GM15510 (cell line): ENCODE data around the gene GNA14.

Source experiments
- POLR2A ChIP-seq: IDR thresholded peaks from 3 replicates; pipeline ENCODE4 v1.6.1; 2011; ENCODE audit warnings: borderline replicate concordance; ENCODE audit not compliant: insufficient read length; ENCODE audit errors: extremely low read depth

GNA14 gene

GRCh38 chr9:77598524-77598923, 49.6 kb downstream of the GNA14 start:
- TF ChIP-seq POLR2A = no peak

DNA sequence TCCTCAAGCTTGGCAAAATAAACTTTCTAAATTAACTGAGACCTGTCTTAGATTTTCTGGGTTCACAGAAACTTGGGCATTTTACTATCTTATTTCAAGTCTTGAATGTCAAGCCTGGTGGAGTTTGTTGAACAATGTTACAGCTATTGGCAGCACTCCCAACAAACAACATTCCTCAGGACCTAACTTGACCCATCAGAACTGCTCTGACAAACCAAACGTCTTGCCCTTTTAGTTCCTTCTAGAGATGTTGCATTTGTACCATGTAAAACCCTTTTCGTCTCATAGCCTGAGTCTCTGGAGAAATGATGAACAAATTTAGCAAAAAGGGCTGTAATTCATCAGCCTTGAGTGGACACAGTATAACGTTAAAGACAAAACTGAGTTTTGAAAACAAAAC, 51.1 kb downstream of the GNA14 start:
- TF ChIP-seq POLR2A = no peak

DNA sequence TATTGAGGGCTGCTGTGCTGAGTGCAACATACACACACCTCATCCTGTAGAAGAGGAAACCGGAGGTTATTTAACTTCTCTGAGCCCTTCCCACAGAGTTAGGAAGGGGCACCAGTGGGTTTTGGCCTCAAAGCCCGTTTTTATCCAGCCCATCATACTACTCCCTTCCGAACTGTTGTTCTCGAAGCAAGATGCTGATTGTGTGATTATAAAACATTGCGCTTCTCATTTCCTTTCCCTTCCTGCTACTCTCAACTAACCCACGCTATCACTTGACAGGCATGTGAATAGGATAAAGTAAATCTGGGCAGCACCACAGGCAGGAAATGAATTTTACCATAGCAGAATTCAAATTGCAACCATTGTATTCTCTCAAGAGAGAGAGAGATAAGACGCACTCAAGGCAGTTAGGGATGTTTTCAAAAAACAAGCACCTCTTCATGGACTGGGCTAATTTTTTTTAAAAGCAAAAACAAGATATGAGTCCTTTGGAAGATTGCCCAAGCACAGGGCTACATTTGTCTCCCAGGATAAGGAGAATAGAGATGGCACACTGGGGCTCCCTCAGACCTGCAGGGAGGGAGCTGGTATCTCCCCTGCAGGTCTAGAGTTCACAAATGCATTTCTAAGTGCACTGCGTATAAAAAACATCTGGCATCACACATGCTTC, 52.6 kb downstream of the GNA14 start:
- TF ChIP-seq POLR2A = no peak

GRCh38 chr9:77594963-77595362, 53.2 kb downstream of the GNA14 start:
- TF ChIP-seq POLR2A = no peak

DNA sequence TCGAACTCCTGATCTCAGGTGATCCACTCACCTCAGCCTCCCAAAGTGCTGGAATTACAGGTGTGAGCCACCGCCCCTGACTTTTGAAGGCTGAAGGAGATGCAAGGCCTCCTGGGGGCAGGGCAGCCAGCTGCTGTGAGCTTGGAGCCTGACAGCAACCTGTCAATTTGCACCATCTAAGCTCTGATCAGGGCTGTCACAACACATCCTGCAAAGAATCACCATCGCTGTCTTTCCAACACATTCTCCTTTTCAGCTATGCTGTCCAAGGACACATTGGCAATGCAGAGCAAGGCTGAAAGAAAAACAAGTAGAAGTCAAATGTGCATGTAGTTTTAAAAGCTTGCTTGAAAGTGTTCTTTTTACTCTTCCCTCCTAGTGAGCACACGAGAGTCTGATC, 54.6 kb downstream of the GNA14 start:
- no peak for TF ChIP-seq POLR2A

DNA sequence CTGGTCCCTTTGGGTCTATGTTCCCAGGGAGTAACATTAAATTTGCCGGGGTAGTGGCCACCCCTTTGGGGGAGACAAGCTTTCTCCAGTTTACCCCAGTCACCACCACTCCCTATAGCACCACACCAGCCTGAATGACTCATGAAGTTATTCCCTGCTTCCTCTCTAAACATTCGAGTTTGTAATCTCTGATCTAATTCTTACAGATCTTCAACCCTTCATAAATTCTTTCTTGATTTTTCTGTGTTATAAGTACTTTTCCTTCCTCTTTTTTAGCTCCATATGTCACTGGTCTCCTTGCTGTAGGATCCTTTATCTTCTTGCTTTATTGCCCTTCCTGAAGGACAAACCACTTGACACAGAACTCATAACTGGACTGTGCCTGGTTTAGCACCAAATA, 55.6 kb downstream of the GNA14 start:
- no peak for TF ChIP-seq POLR2A

DNA sequence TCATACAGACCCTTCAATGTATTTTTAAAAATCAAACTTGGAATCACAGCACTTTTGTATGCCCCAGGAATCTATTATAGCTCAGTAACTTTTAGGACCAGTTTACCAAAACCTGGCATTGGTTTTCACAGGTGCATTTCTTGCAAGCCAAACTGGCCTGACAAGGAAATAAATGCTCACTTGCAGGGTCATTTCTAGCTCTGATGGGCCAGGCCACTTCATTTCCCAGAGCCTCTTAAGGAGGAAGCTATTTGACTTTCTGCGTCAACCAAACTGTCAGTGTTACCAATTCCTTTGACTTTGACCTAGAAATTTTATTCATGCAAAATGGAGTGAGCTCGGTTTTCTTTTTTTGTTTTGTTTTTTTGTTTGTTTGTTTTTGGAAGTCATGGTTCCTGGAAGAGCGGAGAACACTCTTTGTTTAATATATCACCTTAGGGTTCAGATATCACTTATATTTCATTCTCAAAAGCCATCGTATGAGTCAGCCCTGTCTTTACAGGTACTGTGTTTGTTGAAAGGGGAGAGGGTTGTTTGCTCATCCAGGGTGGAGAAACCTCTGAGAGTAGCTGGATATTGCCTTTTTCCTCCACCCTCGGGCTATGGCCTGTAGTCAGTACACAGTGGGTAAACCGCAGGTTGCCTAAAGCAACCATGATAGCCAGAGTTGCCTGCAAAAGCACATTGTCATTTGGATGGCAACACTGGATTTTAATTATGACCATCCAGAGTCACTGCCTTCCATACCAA, 58.9 kb downstream of the GNA14 start:
- no peak for TF ChIP-seq POLR2A

- TF ChIP-seq POLR2A = no peak
These were observed 59.7 kb downstream of the GNA14 start for GRCh38 chr9:77588271-77588937.

DNA sequence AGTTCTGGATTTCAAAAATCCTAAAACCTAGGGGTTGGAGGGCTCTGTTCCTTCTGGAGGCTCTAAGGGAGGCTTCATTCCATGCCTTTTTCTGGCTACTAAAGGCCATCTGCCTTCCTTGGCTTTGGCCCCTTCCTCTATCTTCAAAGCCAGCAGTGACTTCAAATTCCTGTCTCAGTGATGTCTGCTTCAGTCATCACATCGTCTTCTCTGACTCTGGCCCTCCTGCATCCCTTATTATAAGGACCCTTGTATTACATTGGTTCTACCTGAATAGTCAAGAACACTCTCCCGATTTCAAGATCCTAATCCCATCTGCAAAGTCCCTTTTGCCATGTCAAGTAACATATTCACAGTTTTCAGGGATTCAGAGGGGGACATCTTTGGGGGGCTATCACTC, 60.3 kb downstream of the GNA14 start:
- TF ChIP-seq POLR2A = no peak

- TF ChIP-seq POLR2A = no peak
These were observed 61.1 kb downstream of the GNA14 start for GRCh38 chr9:77587042-77587441.

DNA sequence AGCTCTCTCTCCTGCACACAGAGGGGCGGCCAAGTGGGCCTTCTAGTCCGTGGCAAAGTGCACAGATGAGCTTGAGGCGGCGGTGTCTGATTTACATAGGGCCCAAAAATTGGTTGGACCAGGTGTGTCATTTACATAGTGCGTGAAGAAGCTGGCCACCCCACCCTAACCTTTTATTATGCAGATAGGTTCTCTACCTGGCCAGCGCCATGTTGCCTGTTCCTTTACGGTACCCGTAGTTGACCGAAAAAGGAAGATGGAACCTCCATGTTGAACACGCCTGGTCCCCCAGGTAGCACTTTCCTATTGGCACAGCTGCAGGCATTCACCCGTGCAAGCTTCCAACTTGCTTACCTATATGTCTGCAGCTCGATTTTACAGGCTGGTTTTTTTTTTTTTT, 61.5 kb downstream of the GNA14 start:
- no peak for TF ChIP-seq POLR2A

GRCh38 chr9:77585335-77585786, 62.8 kb downstream of the GNA14 start:
- TF ChIP-seq POLR2A = no peak

DNA sequence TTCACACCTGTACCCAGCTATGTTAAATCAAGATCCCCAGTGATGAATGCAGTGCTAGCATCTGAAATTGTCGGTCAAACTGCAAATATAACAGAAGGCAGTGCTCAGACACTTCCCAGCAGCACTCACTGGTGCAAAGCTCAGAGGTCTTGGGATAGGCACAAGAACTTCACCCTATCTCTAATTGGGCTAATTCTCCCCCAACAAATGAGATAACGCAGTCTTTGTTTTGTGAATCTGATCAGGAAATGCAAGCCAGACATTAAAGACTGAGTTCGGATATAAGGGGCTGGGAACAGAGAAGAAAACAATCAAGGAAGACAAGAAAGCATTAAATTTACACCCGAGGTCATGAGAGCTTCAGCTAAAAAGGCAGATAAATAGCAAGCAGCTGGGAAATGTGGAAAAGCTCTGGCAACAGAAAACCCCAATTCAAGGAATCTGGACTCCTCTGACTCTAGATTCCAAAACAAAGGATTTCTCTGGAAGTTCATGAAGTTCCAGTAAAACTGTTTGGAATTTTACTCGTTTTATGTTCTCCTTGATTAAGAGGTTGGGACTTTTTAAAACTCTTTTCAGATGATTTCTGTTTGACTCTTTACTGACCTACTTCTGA, 65.1 kb downstream of the GNA14 start:
- no peak for TF ChIP-seq POLR2A

DNA sequence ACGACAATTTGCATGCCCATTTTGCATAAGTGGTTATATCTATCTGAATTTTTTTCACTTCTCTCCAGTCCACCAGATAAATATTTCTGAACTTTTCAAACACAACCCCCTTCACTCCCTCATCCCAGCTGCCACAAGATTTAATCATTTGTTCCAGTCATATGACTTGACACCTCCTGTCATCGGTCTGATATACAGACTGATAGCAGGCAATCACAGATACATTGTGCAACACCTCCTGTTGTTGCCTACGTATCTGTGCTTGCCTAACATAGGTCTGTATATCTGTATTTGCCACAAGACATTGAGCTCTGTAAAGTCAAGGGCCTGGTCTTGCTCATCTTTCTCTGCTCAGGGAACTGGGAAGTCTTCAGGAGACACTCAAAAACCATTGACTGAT, 65.6 kb downstream of the GNA14 start:
- no peak for TF ChIP-seq POLR2A

- TF ChIP-seq POLR2A = no peak
These were observed 72.3 kb downstream of the GNA14 start for GRCh38 chr9:77575785-77576184.

DNA sequence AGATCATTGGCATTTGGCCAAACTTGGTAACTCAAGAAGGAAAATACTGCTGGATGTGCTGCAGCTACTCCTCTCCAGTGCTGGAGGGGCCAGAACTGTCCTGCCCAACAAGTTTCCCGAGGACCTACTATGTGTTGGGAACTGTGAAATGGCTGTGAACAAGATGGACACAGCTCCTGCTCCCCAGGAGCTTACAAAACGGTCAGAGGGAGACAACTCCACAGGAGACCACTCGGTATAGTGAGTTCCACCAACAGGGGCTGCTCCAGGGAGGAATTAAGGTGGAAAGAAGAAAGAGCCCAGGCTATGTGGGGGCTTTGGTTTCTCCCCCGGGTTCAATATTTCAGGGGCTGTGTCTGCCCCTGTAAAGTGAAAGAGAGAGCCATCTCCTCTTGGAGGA, 78.8 kb downstream of the GNA14 start:
- TF ChIP-seq POLR2A = no peak

DNA sequence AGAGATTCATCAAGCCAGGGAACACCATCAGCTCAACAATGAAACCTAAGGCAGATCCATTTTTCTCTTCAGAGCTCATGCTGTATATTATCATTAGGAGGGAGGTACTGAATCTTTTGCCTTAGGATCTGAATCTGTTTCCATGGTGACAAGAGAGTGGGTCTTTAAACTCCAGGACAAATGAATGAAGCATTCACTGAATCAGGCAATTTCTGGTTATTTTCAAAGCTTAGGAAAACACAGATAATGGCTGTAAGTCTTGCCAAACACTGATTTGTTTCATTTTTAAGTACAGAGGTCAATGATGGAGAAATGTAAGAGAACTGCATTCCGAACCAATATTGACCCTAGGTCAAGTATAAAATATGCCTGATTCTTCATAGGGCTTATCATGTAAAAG, 84.9 kb downstream of the GNA14 start:
- no peak for TF ChIP-seq POLR2A
